Astrocyte of the cerebellum (primary cell): Measurements from ENCODE around the gene EPS8L3.
"Not testable (repeated sequence)": the region's sequence is repeated elsewhere in the genome, so short reads cannot be mapped to it uniquely, and the experiment has no call there.

Experiments used
- DNase-seq: peaks from one replicate; pipeline ENCODE4 v3.0.0-alpha.2; 2011; ENCODE audit warnings: low read depth
- H3K4me3 ChIP-seq: 2 replicates; pipeline ENCODE4 v1.5.1; 2011; ENCODE audit warnings: mild to moderate bottlenecking, low read depth, low read length, moderate library complexity
- CTCF ChIP-seq: IDR thresholded peaks from 2 replicates; pipeline ENCODE4 v1.5.1; 2012; ENCODE audit warnings: low read length, low read depth, moderate library complexity, mild to moderate bottlenecking; ENCODE audit errors: missing control alignments
- in situ Hi-C: cut with HindIII; loops from 2 replicates; pipeline ENCODE4 v1.10.0; 2017; ENCODE audit warnings: low sequenced_read_pairs

Gene EPS8L3

GRCh38 chr1:109754738-109755137, 9.0 kb downstream of the EPS8L3 start:
- no peak for DNase-seq
- no peak for TF ChIP-seq CTCF
- H3K4me3 ChIP-seq = no peak overlapping the region
- in situ Hi-C loops = no loop called here

- no peak for DNase-seq
- no peak overlapping the region for H3K4me3 ChIP-seq
- TF ChIP-seq CTCF = no peak
- in situ Hi-C loops = no loop called here
Measured at GRCh38 chr1:109751531-109752260, 12.0 kb downstream of the EPS8L3 start.

GRCh38 chr1:109750920-109751319, 12.8 kb downstream of the EPS8L3 start:
- in situ Hi-C loops = no loop called here
- DNase-seq = no peak
- no peak overlapping the region for H3K4me3 ChIP-seq
- TF ChIP-seq CTCF = no peak

GRCh38 chr1:109750241-109750882, 13.4 kb downstream of the EPS8L3 start:
- H3K4me3 ChIP-seq = no peak overlapping the region
- TF ChIP-seq CTCF = no peak
- in situ Hi-C loops = no loop called here
- no peak for DNase-seq

GRCh38 chr1:109749221-109749620, 14.5 kb downstream of the EPS8L3 start:
- no peak overlapping the region for H3K4me3 ChIP-seq
- in situ Hi-C loops = no loop called here
- TF ChIP-seq CTCF = no peak
- DNase-seq = no peak

GRCh38 chr1:109748311-109748710, 15.4 kb downstream of the EPS8L3 start:
- DNase-seq, in situ Hi-C loops, H3K4me3 ChIP-seq: not testable (repeated sequence)
